Type B pancreatic cell (in vitro differentiated cells): Measurements from ENCODE around the gene PRAMEF8. TPM values are rescaled to one million over a fixed set of nuclear protein-coding genes. Genes with fewer than 3 reads are reported as not detected.
"Not testable (repeated sequence)": the region's sequence is repeated elsewhere in the genome, so short reads cannot be mapped to it uniquely, and the experiment has no call there.

Experiments used
- DNase-seq: peaks from one replicate; pipeline ENCODE4 v3.0.0; 2021; ENCODE audit warnings: mixed read lengths; ENCODE audit not compliant: unreplicated experiment; ENCODE audit errors: extremely low spot score
- H3K27ac Mint-ChIP-seq: 2 replicates; pipeline ENCODE4 v1.8.0; 2021; ENCODE audit warnings: mild to moderate bottlenecking, mixed read lengths
- H3K27me3 Mint-ChIP-seq: 2 replicates; pipeline ENCODE4 v1.8.0; 2021; ENCODE audit warnings: mixed read lengths
- H3K36me3 Mint-ChIP-seq: 2 replicates; pipeline ENCODE4 v1.8.0; 2021; ENCODE audit warnings: mixed read lengths
- H3K4me1 Mint-ChIP-seq: one replicate; pipeline ENCODE4 v1.8.0; 2021; ENCODE audit warnings: mixed read lengths; ENCODE audit not compliant: unreplicated experiment
- H3K4me3 Mint-ChIP-seq: 2 replicates; pipeline ENCODE4 v1.8.0; 2021; ENCODE audit warnings: mild to moderate bottlenecking, mixed read lengths
- H3K9me3 Mint-ChIP-seq: 2 replicates; pipeline ENCODE4 v1.8.0; 2021; ENCODE audit warnings: mixed read lengths
- total RNA-seq: library from RNA; stranded (reverse); gene quantifications from 2 replicates; pipeline ENCODE4 v1.2.1, GENCODE V29; 2021; ENCODE audit warnings: low replicate concordance

Gene PRAMEF8
- total RNA-seq, 1 donor from 2014 or later, result not detected

DNA sequence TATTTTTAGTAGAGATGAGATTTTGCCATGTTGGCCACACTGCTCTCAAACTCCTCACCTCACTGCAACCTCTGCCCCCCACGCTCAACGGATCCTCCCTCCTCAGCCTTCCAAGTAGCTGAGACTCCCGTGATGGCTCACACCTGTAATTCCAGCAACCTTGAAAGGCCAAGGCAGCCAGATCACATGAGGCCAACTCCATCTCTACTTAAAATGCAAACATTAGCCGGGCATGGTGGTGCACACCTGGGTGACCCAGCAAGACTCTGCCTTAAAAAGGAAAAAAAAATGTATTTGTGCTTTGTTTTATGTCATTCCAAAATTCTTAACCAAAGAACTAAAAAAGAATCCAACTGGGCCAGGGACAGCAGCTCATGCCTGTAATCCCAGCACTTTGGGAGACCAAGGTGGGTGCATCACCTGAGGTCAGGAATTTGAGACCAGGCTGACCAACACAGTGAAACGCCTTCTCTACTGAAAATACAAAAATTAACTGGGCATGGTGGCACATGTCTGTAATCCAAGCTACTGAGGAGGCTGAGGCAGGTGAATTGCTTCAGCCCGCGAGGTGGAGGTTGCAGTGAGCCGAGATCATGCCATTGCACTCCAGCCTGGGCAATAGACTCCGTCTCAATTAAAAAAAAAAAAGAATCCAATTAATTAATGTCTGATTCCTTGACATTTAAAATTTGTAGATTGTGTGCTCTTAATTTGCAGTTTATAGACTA is 41.2 kb downstream of the PRAMEF8 start:
- not testable (repeated sequence) for H3K27ac Mint-ChIP-seq, H3K27me3 Mint-ChIP-seq, DNase-seq, H3K4me3 Mint-ChIP-seq, H3K36me3 Mint-ChIP-seq, H3K4me1 Mint-ChIP-seq
- H3K9me3 Mint-ChIP-seq, result peaks cover 14% of the 10 kb centered on the region

DNA sequence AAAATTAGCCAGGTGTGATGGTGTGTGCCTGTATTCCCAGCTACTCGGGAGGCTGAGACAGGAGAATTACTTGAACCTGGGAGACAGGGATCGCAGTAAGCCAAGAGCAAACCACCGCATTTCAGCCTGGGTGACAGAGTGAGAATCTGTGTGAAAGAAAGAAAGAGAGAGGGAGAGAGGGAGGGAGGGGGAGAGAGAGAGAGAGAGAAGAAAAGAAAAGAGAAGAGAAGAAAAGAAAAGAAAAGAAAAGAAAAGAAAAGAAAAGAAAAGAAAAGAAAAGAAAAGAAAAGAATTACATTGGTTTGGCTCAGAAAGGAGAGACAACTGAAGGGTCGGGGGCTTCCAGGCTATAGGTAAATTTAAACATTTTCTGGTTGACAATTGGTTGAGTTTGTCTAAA is 45.3 kb downstream of the PRAMEF8 start:
- H3K9me3 Mint-ChIP-seq, H3K27me3 Mint-ChIP-seq, H3K27ac Mint-ChIP-seq, H3K36me3 Mint-ChIP-seq, H3K4me1 Mint-ChIP-seq, DNase-seq, H3K4me3 Mint-ChIP-seq: not testable (repeated sequence)

DNA sequence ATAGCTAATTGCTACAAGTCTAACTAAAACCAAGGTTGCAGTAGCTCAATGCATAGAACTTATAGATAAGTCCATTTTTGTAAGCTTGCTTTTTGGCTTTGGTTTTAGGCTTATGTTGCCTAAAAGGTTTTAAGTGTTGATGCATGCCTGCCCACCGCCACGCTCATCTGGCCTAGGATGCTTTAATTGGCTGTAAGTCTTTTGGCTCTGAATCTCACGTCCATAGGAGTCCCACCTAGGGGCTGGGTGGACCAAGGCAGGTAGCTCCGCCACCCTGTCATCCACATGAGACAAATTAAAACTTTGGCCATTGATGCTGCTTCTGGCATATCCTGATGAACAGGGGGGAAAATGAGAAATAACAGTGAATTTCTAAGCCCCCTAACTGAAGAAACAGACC is 47.4 kb downstream of the PRAMEF8 start:
- H3K4me1 Mint-ChIP-seq, H3K9me3 Mint-ChIP-seq, H3K4me3 Mint-ChIP-seq, H3K27ac Mint-ChIP-seq, H3K36me3 Mint-ChIP-seq, H3K27me3 Mint-ChIP-seq: not testable (repeated sequence)
- DNase-seq, result peak; percentile 7

DNA sequence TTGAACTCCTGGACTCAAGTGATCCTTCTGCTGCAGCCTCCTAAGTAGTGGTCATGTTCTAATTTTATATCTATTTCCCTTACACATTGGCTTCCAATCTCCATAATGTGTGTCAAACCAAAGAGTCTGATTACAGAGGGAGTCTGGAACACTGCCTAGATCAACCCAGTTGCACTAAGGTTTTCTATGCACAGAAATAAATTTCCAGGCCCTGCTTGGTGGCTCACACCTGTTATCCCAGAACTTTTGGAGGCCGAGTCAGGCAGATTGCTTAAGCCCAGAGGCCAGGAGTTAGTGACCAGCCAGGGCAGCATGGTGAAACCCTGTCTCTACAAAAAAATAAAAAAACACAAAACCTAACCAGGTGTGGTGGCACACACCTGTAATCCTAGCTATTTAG is 50.9 kb downstream of the PRAMEF8 start:
- H3K9me3 Mint-ChIP-seq, result not testable (repeated sequence)

DNA sequence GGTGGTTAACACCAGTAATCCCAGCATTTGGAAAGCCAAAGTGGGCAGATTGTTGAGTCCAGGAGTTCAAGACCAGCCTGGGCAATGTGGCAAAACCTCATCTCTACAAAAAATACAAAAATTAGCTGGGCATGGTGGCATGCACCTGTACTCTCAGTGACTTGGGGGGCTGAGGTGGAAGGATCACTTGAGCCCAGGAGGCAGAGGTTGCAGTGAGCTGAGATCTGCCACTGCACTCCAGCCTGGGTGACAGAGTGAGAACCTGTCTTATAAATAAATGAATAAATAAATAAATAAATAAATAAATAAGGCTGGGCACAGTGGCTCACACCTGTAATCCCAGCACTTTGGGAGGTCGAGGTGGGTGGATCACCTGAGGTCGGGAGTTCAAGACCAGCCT is 52.9 kb downstream of the PRAMEF8 start:
- not testable (repeated sequence) for H3K27ac Mint-ChIP-seq, H3K4me1 Mint-ChIP-seq, H3K9me3 Mint-ChIP-seq, H3K4me3 Mint-ChIP-seq, H3K36me3 Mint-ChIP-seq, H3K27me3 Mint-ChIP-seq
- peak; percentile 18 for DNase-seq

More for the DNA sequence above, 50.9 kb downstream of the PRAMEF8 start:
- H3K27ac Mint-ChIP-seq, H3K27me3 Mint-ChIP-seq, H3K4me1 Mint-ChIP-seq, H3K4me3 Mint-ChIP-seq, H3K36me3 Mint-ChIP-seq: not testable (repeated sequence)
- DNase-seq, result peak; percentile 37

Other genes starting within 250 kb of the PRAMEF8 start
- gene PRAMEF27, start 228.6 kb downstream of the PRAMEF8 start, total RNA-seq, result not detected in 2 replicates
- gene HNRNPCL3, start 224.4 kb downstream of the PRAMEF8 start, total RNA-seq, result not detected in 2 replicates
- gene PRAMEF25, start 214.4 kb downstream of the PRAMEF8 start, total RNA-seq, result not detected in 2 replicates
- gene HNRNPCL2, start 168.3 kb downstream of the PRAMEF8 start, total RNA-seq, result not detected in 2 replicates
- gene PRAMEF26, start 129.1 kb downstream of the PRAMEF8 start, total RNA-seq, result not detected in 2 replicates
- gene HNRNPCL4, start 119.5 kb downstream of the PRAMEF8 start, total RNA-seq, result not detected in 2 replicates
- gene PRAMEF9, start 113.3 kb downstream of the PRAMEF8 start, total RNA-seq, result not detected in 2 replicates
- gene PRAMEF13, start 83.7 kb downstream of the PRAMEF8 start, total RNA-seq, result not detected in 2 replicates
- not detected in 2 replicates for gene PRAMEF18, start 59.0 kb downstream of the PRAMEF8 start, total RNA-seq
- not detected in 2 replicates for gene PRAMEF5, start 30.9 kb downstream of the PRAMEF8 start, total RNA-seq
- gene PRAMEF33, start 18.4 kb upstream of the PRAMEF8 start, total RNA-seq, result not detected in 2 replicates
- gene PRAMEF15, start 30.4 kb upstream of the PRAMEF8 start, total RNA-seq, result not detected in 2 replicates
- gene PRAMEF14, start 62.0 kb upstream of the PRAMEF8 start, total RNA-seq, result not detected in 2 replicates
- not detected in 2 replicates for gene PRAMEF19, start 86.8 kb upstream of the PRAMEF8 start, total RNA-seq
- gene PRAMEF17, start 104.5 kb upstream of the PRAMEF8 start, total RNA-seq, result not detected in 2 replicates
- gene PRAMEF20, start 125.3 kb upstream of the PRAMEF8 start, total RNA-seq, result not detected in 2 replicates
- gene LRRC38, start 228.9 kb upstream of the PRAMEF8 start, total RNA-seq, result 1.0 and 2.6 TPM in 2 replicates